KMS-11 (cell line): ENCODE results near the gene NUPR1.

Experiments used
- H2AFZ ChIP-seq: fragments of 200-600 bp; sonication (generic); 2 replicates; pipeline ENCODE4 v1.6.1; 2016; ENCODE audit warnings: antibody characterized with exemption, mixed run types, low read depth
- H3K27ac ChIP-seq: fragments of 200-600 bp; sonication (generic); 2 replicates; pipeline ENCODE4 v1.6.1; 2016; ENCODE audit warnings: mild to moderate bottlenecking, mixed run types
- H3K27me3 ChIP-seq: fragments of 200-600 bp; sonication (generic); 2 replicates; pipeline ENCODE4 v1.6.1; 2017; ENCODE audit warnings: mild to moderate bottlenecking, low read depth, mixed run types, moderate library complexity; ENCODE audit not compliant: insufficient read depth
- H3K36me3 ChIP-seq: fragments of 200-600 bp; sonication (generic); 2 replicates; pipeline ENCODE4 v1.6.1; 2017; ENCODE audit warnings: mild to moderate bottlenecking, mixed run types; ENCODE audit not compliant: insufficient read depth
- H3K4me1 ChIP-seq: fragments of 200-600 bp; sonication (generic); 2 replicates; pipeline ENCODE4 v1.6.1; 2016; ENCODE audit warnings: mild to moderate bottlenecking, low read depth, mixed run types; ENCODE audit not compliant: poor library complexity, severe bottlenecking
- H3K4me2 ChIP-seq: fragments of 200-600 bp; sonication (generic); 2 replicates; pipeline ENCODE4 v1.7.0; 2016; ENCODE audit warnings: mild to moderate bottlenecking, mixed run types
- H3K4me3 ChIP-seq: fragments of 200-600 bp; sonication (generic); IDR thresholded peaks from 2 replicates; pipeline ENCODE4 v1.6.1; 2017; ENCODE audit warnings: low read depth, low read length, mixed read lengths; ENCODE audit not compliant: insufficient read depth
- H3K79me2 ChIP-seq: fragments of 200-600 bp; sonication (generic); 2 replicates; pipeline ENCODE4 v1.6.1; 2016; ENCODE audit warnings: low read depth, mixed run types; ENCODE audit not compliant: insufficient read depth
- H3K9ac ChIP-seq: fragments of 200-600 bp; sonication (generic); 2 replicates; pipeline ENCODE4 v1.6.1; 2016; ENCODE audit warnings: mild to moderate bottlenecking, mixed run types
- H4K20me1 ChIP-seq: fragments of 200-600 bp; sonication (generic); 2 replicates; pipeline ENCODE4 v1.6.1; 2016; ENCODE audit warnings: mild to moderate bottlenecking, mixed run types; ENCODE audit not compliant: insufficient read depth
- TF ChIP-seq, protein P1 (sequence below): fragments of 200-600 bp; sonication (generic); conservative IDR thresholded peaks from 2 replicates; pipeline ENCODE4 v1.6.1; 2017; ENCODE audit warnings: low read depth, mild to moderate bottlenecking, antibody characterized with exemption, low read length, moderate library complexity, mixed read lengths

Gene NUPR1

DNA sequence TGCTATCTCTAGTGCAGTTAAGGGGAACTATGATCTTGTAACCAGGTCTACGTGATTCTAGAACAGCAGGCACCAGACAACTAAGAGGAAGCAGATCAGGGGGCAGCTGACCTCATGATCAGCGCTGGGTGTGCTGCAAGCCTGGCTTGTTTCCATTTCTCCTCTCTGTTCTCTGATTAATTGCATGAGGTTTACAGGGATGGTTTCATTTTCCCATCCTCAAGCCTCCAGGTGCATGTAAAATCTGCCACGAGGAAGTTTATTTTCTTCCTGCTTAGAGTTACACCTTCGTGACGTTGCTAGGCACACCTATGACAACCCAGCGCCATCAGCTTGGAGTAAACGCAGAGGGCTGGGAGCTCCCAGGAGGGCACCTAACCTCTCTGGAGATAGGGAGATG, 4.3 kb upstream of the NUPR1 start:
- H2AFZ ChIP-seq: peak overlapping the region; percentile 23; the same call in 1 of the 2 replicates
- peak overlapping the region; percentile 26; the same call in 1 of the 2 replicates for H3K4me2 ChIP-seq
- peaks cover 12% of the 10 kb centered on the region for H3K4me1 ChIP-seq
- no peaks in the 10 kb centered on the region for H3K27me3 ChIP-seq
- H3K36me3 ChIP-seq: no peaks in the 10 kb centered on the region
- H3K4me3 ChIP-seq: no peak overlapping the region
- no peaks in the 10 kb centered on the region for H4K20me1 ChIP-seq
- TF ChIP-seq, protein P1, sequence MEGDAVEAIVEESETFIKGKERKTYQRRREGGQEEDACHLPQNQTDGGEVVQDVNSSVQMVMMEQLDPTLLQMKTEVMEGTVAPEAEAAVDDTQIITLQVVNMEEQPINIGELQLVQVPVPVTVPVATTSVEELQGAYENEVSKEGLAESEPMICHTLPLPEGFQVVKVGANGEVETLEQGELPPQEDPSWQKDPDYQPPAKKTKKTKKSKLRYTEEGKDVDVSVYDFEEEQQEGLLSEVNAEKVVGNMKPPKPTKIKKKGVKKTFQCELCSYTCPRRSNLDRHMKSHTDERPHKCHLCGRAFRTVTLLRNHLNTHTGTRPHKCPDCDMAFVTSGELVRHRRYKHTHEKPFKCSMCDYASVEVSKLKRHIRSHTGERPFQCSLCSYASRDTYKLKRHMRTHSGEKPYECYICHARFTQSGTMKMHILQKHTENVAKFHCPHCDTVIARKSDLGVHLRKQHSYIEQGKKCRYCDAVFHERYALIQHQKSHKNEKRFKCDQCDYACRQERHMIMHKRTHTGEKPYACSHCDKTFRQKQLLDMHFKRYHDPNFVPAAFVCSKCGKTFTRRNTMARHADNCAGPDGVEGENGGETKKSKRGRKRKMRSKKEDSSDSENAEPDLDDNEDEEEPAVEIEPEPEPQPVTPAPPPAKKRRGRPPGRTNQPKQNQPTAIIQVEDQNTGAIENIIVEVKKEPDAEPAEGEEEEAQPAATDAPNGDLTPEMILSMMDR: no peak
- H3K79me2 ChIP-seq: no peaks in the 10 kb centered on the region
- H3K27ac ChIP-seq: no peak overlapping the region
- no peak overlapping the region for H3K9ac ChIP-seq

- Histone ChIP-seq H4K20me1 (no peaks in the 10 kb centered on the region), H3K27ac (no peak overlapping the region), H3K79me2 (no peaks in the 10 kb centered on the region), H3K4me2 (peak overlapping the region; percentile 26; the same call in 1 of the 2 replicates), H3K4me3 (no peak overlapping the region), H3K9ac (no peak overlapping the region), H3K36me3 (no peaks in the 10 kb centered on the region), H3K4me1 (peaks cover 12% of the 10 kb centered on the region), H2AFZ (peak overlapping the region; percentile 23; the same call in 1 of the 2 replicates), H3K27me3 (no peaks in the 10 kb centered on the region)
- TF ChIP-seq, protein P1: no peak
Observed at GRCh38 chr16:28542646-28543045, 3.9 kb upstream of the NUPR1 start.

DNA sequence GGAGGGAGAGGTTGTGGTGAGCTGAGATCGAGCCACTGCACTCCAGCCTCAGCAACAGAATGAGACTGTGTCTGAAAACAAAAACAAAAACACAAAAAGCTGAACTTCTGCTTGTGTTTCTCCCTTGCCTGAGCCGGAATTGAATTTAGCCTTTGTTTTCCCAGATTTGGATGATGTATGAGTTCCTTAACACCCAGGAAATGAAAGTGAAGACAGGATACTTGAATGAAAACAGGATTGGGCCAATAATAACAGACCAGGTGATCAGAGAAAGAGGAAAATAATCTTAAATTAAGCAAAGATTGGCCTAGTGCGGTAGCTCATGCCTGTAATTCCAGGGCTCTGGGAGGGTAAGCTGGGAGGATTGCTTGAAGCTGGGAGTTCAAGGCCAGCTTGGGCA, 1.6 kb upstream of the NUPR1 start:
- Histone ChIP-seq H3K9ac (no peak overlapping the region), H3K4me1 (peaks cover 12% of the 10 kb centered on the region), H3K79me2 (no peaks in the 10 kb centered on the region), H3K4me2 (no peak overlapping the region), H2AFZ (no peak overlapping the region), H3K27me3 (no peaks in the 10 kb centered on the region), H4K20me1 (no peaks in the 10 kb centered on the region), H3K4me3 (no peak overlapping the region), H3K36me3 (no peaks in the 10 kb centered on the region), H3K27ac (no peak overlapping the region)
- TF ChIP-seq, protein P1: no peak

DNA sequence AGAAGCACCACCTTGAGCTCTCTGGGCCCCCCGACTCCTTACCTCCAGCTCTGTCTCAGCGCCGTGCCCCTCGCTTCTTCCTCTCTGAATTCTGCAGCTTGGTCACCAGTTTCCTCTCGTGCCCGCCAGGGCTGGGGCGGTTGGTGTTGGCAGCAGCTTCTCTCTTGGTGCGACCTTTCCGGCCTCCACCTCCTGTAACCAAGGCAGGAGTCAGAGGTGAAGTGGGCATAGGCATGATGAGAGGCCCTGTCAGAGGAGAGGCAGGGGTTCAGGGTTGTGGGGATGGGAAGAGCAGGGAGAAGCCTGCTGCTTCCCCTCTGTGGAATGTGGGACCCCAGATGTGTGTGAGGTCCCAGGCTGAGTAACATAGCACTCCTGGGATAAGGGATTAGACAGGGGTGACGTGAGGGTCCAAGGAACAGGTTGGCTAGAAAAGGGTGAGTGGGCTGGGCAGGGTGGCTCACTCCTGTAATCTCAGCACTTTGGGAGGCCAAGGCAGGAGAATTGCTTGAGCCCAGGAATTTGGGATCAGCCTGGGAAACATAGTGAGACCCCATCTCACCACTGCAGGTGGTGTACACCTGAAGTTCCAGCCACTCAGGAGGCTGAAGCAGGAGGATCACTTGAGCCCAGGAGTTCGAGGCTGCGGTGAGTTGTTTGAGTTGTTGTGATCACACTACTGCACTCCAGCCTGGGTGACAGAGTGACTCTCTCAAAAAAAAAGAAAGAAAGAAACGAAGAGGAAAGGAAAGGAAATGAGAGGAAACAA, 626 bp downstream of the NUPR1 start:
- no peaks in the 10 kb centered on the region for H3K79me2 ChIP-seq
- H3K4me2 ChIP-seq: no peak overlapping the region
- no peak overlapping the region for H2AFZ ChIP-seq
- TF ChIP-seq, protein P1: no peak
- no peaks in the 10 kb centered on the region for H3K27me3 ChIP-seq
- no peaks in the 10 kb centered on the region for H3K36me3 ChIP-seq
- no peak overlapping the region for H3K9ac ChIP-seq
- no peaks in the 10 kb centered on the region for H4K20me1 ChIP-seq
- no peak overlapping the region for H3K27ac ChIP-seq
- no peak overlapping the region for H3K4me3 ChIP-seq
- H3K4me1 ChIP-seq: peaks cover 15% of the 10 kb centered on the region
